GM12878 (cell line): ENCODE results near the gene TESMIN. TPM values are rescaled to one million over a fixed set of nuclear protein-coding genes. Genes with fewer than 3 reads are reported as not detected.

Experiments used
- ATAC-seq: fragments of 200-7000 bp; cut with Tn5 transposase; 3 replicates; pipeline ENCODE4 v1.9.1; 2020; ENCODE audit warnings: mild to moderate bottlenecking, moderate library complexity
- BruUV-seq: library from RNA; stranded (reverse); fragments of 400-500 nt; replicated peaks from 2 replicates; lab custom pipeline; 2021; lab: Mats Ljungman, UMichigan
- CTCF ChIA-PET: fragments of 300-600 bp; sonication (Branson Sonifier 250); formaldehyde crosslinking; extraction: SDS; loops from one replicate; lab custom pipeline; 2021; ENCODE audit warnings: inconsistent platforms; lab: Yijun Ruan, JAX
- POLR2A ChIA-PET: fragments of 350-600 bp; formaldehyde crosslinking; extraction: SDS; loops from one replicate; lab custom pipeline; 2021; ENCODE audit warnings: inconsistent platforms; lab: Charles Lee
- RAD21 ChIA-PET: fragments of 300-600 bp; sonication (Branson Sonifier 250); formaldehyde crosslinking; loops from one replicate; lab custom pipeline; 2023; ENCODE audit warnings: antibody characterized with exemption; ENCODE audit not compliant: unreplicated experiment; lab: Charles Lee
- SMC1A ChIA-PET: fragments of 300-600 bp; sonication (Branson Sonifier 250); formaldehyde crosslinking; loops from one replicate; lab custom pipeline; 2023; ENCODE audit not compliant: unreplicated experiment, uncharacterized antibody; lab: Charles Lee
- DNase-seq: peaks from one replicate; pipeline ENCODE4 v3.0.0-alpha.2; 2011; ENCODE audit warnings: low read depth, low spot score
- FAIRE-seq: peaks from 3 replicates; lab custom pipeline; 2011; peaks lifted over from hg19 to GRCh38; lab: Jason Lieb, UNC
- H2AFZ ChIP-seq: 2 replicates; pipeline ENCODE4 v1.6.0; 2011; ENCODE audit warnings: low read depth, low read length, control low read depth; ENCODE audit not compliant: control insufficient read depth
- H3K27ac ChIP-seq: 2 replicates; pipeline ENCODE4 v1.5.1; 2011; ENCODE audit warnings: control low read depth; ENCODE audit not compliant: control insufficient read depth, insufficient read depth
- H3K27me3 ChIP-seq, 2 experiments: replicated peaks in 1 of 2; 2 replicates each; pipeline versions ENCODE4 v1.6.0 to v1.6.1; 2011; ENCODE audit warnings: low read length in 1 of 2; ENCODE audit not compliant: control insufficient read depth in 2 of 2, insufficient read depth in 2 of 2
- H3K36me3 ChIP-seq, 2 experiments: 2 replicates each; pipeline ENCODE4 v1.5.1; 2011; ENCODE audit warnings: low read length in 1 of 2; ENCODE audit not compliant: control insufficient read depth in 2 of 2, insufficient read depth in 2 of 2
- H3K4me1 ChIP-seq: 2 replicates; pipeline ENCODE4 v1.6.1; 2011; ENCODE audit warnings: mild to moderate bottlenecking, low read length, moderate library complexity, mixed read lengths; ENCODE audit not compliant: control insufficient read depth, insufficient read depth
- H3K4me2 ChIP-seq: 2 replicates; pipeline ENCODE4 v1.6.0; 2011; ENCODE audit warnings: control low read depth; ENCODE audit not compliant: control insufficient read depth, insufficient read depth
- H3K4me3 ChIP-seq: fragments of 200-600 bp; sonication (generic); 2 replicates; pipeline ENCODE4 v1.5.1; 2016
- H3K79me2 ChIP-seq: 2 replicates; pipeline ENCODE4 v1.6.0; 2011; ENCODE audit warnings: low read length; ENCODE audit not compliant: control insufficient read depth, insufficient read depth
- H3K9ac ChIP-seq: 2 replicates; pipeline ENCODE4 v1.8.0; 2011; ENCODE audit warnings: low read length, control low read depth, mixed read lengths; ENCODE audit not compliant: control insufficient read depth, insufficient read depth
- H3K9me3 ChIP-seq: replicated peaks from 3 replicates; pipeline ENCODE4 v1.5.1; 2011; ENCODE audit warnings: mild to moderate bottlenecking, low read length; ENCODE audit not compliant: control insufficient read depth, insufficient read depth
- H4K20me1 ChIP-seq: 2 replicates; pipeline ENCODE4 v1.6.0; 2011; ENCODE audit not compliant: control insufficient read depth, insufficient read depth
- ATF7 ChIP-seq: fragments of 450-650 bp; IDR thresholded peaks from 2 replicates; pipeline ENCODE4 v1.6.1; 2016; ENCODE audit warnings: low read depth, mild to moderate bottlenecking
- DPF2 ChIP-seq: fragments of 450-650 bp; IDR thresholded peaks from 2 replicates; pipeline ENCODE4 v1.6.1; 2017; ENCODE audit warnings: mild to moderate bottlenecking
- LARP7 ChIP-seq: fragments of 450-650 bp; IDR thresholded peaks from 2 replicates; pipeline ENCODE4 v1.6.1; 2017; ENCODE audit warnings: mild to moderate bottlenecking
- REST ChIP-seq: IDR thresholded peaks from 2 replicates; pipeline ENCODE4 v1.6.1; 2012; ENCODE audit warnings: mild to moderate bottlenecking, low read depth, low read length
- ZNF24 ChIP-seq: fragments of 450-650 bp; IDR thresholded peaks from 2 replicates; pipeline ENCODE4 v1.6.1; 2017; ENCODE audit warnings: antibody characterized with exemption, mild to moderate bottlenecking
- ZNF274 ChIP-seq: IDR thresholded peaks from one replicate; pipeline ENCODE4 v1.8.0; 2011; ENCODE audit not compliant: insufficient read length, insufficient read depth
- WGBS: methylation state at CpG from one replicate; pipeline ENCODE4 v1.1.6; 2016; ENCODE audit warnings: low lambda C conversion rate; ENCODE audit not compliant: insufficient replicate concordance, insufficient coverage; ENCODE audit errors: missing lambda C conversion rate; 5-methylcytosine and 5-hydroxymethylcytosine counted together
- in situ Hi-C: fragments of 300-500 bp; cut with MboI; formaldehyde crosslinking; loops from 9 replicates; pipeline ENCODE4 v1.14.3; 2018; ENCODE audit warnings: mixed read lengths
- intact Hi-C: fragments of 100-400 bp; cut with micrococcal nuclease; formaldehyde crosslinking; loops from one replicate; pipeline ENCODE4 v1.14.2; 2022; ENCODE audit not compliant: unreplicated experiment
- polyA plus RNA-seq, 11 experiments: library from polyadenylated mRNA; depleted of rRNA in 4 of 11; unstranded in 6 of 11; stranded (reverse) in 5 of 11; fragments of >200 nt; fragmentation: Nextera tagmentation in 4 of 11; fragmentation: Illumina TruSeq in 1 of 11; extraction: Ambion mirVana in 4 of 11; extraction: Trizol in 1 of 11; gene quantifications; 1 replicate in 1 of 11; 2 replicates in 10 of 11; pipeline versions ENCODE4 v1.2.1 to v1.2.3, GENCODE V29; 2011 to 2016; ENCODE audit warnings: inconsistent platforms in 2 of 11, missing spikeins in 2 of 11, low read depth in 1 of 11
- total RNA-seq, 4 experiments: library from RNA; depleted of rRNA in 3 of 4; stranded (reverse); fragments of >200 nt in 3 of 4; fragmentation: Illumina TruSeq in 1 of 4; extraction: Trizol in 1 of 4; gene quantifications; 2 replicates each; pipeline versions ENCODE4 v1.2.1 to v1.2.3, GENCODE V29; 2013 to 2021
- TF ChIP-seq, protein P1 (sequence below), 3 experiments: IDR thresholded peaks in 2 of 3; conservative IDR thresholded peaks in 1 of 3; 2 replicates each; pipeline ENCODE4 v1.5.1; 2011; ENCODE audit warnings: low read depth in 3 of 3, low read length in 3 of 3, mild to moderate bottlenecking in 3 of 3, control low read depth in 2 of 3, moderate library complexity in 2 of 3, inconsistent platforms in 1 of 3, mixed read lengths in 1 of 3; ENCODE audit not compliant: control insufficient read depth in 2 of 3, insufficient read depth in 1 of 3; ENCODE audit errors: extremely low read depth in 1 of 3
- TF ChIP-seq, protein P2 (sequence below): fragments of 450-650 bp; IDR thresholded peaks from 2 replicates; pipeline ENCODE4 v1.6.1; 2017; ENCODE audit warnings: mild to moderate bottlenecking, low read depth, inconsistent platforms; ENCODE audit not compliant: poor library complexity, severe bottlenecking
- TF ChIP-seq, protein P3 (sequence below): fragments of 450-650 bp; conservative IDR thresholded peaks from 2 replicates; pipeline ENCODE4 v1.6.1; 2017; ENCODE audit warnings: mild to moderate bottlenecking, moderate library complexity
- TF ChIP-seq, protein P4 (sequence below): IDR thresholded peaks from 2 replicates; pipeline ENCODE4 v1.6.1; 2012; ENCODE audit warnings: low read depth, low read length, improper control_type of control experiment

TESMIN gene
- total and polyA plus RNA-seq, 10 of the 15 experiments (the other 5 are each of a cell fraction or from before 2014, with no cell fraction given): 0.31 to 3.4 (median 1.2) TPM; not detected in 1

DNA sequence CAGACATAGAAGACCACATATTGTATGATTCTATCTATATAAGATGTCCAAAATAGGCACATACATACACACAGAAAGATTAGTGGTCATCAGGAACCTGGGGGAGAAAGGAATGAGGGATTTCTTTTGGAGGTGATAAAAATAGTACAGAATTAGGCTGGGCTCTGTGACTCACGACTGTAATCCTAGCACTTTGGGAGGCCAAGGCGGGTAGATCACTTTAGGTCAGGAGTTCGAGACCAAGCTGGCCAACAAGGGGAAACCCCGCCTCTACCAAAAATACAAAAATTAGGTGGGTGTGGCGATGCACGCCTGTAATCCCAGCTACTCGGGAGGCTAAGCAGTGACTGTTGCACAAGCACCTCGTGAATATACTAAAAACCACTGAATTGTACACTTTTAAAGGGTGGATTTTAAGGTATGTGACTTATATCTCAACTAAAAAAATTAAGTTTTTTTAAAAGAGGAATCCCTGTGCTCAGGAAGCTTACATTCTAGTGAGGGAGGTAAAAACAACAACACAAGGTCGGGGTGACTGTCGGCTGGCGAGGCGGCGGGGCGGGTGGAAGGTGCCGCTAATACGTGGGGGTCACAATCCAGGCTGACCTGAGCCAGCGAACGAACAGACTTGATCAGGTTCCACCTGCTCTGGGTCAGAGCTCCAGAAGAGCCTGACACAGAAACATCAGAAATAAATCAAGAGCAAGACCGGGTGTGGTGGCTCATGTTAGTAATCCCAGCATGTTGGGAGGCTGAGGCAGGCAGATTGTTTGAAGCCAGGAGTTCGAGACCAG, 25.3 kb upstream of the TESMIN start:
- H3K36me3 ChIP-seq: peaks cover 2 to 3% of the 10 kb centered on the region in 2 experiments; a peak in 3 of 4 replicates
- H3K4me3 ChIP-seq: no peak overlapping the region
- no peak overlapping the region for H3K9ac ChIP-seq
- DNase-seq (no peak), ATAC-seq (no peak), FAIRE-seq (no peak)
- ChIA-PET CTCF (no interaction called here), POLR2A (interaction anchor here (0.6 kb wide), 1 partner anchor 358 kb away, joined by 6 read pairs; no protein-coding TSS in a partner anchor), SMC1A (no interaction called here), RAD21 (no interaction called here)
- H3K79me2 ChIP-seq: no peaks in the 10 kb centered on the region
- H4K20me1 ChIP-seq: no peaks in the 10 kb centered on the region
- 84% methylated on average over 20 of the region's 20 CpGs for whole genome bisulfite sequencing
- no peak overlapping the region for H2AFZ ChIP-seq
- no peaks in the 10 kb centered on the region for H3K9me3 ChIP-seq
- H3K27ac ChIP-seq: no peak overlapping the region
- intact Hi-C loops (no loop called here), in situ Hi-C loops (no loop called here)
- no peaks in the 10 kb centered on the region for H3K4me1 ChIP-seq
- no TSS peak for BruUV-seq
- no peak overlapping the region for H3K4me2 ChIP-seq
- no peaks in the 10 kb centered on the region for H3K27me3 ChIP-seq
- TF ChIP-seq ZNF274: no peak
- TF ChIP-seq, protein P1, sequence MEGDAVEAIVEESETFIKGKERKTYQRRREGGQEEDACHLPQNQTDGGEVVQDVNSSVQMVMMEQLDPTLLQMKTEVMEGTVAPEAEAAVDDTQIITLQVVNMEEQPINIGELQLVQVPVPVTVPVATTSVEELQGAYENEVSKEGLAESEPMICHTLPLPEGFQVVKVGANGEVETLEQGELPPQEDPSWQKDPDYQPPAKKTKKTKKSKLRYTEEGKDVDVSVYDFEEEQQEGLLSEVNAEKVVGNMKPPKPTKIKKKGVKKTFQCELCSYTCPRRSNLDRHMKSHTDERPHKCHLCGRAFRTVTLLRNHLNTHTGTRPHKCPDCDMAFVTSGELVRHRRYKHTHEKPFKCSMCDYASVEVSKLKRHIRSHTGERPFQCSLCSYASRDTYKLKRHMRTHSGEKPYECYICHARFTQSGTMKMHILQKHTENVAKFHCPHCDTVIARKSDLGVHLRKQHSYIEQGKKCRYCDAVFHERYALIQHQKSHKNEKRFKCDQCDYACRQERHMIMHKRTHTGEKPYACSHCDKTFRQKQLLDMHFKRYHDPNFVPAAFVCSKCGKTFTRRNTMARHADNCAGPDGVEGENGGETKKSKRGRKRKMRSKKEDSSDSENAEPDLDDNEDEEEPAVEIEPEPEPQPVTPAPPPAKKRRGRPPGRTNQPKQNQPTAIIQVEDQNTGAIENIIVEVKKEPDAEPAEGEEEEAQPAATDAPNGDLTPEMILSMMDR (IDR thresholded peaks at IDR 0.05 in 2 of 3, conservative IDR thresholded peaks at IDR 0.05 in 1 of 3; ENCODE audit: control insufficient read depth in 2 of 3, extremely low read depth in 1 of 3, insufficient read depth in 1 of 3, low read depth in 3 of 3, low read length in 3 of 3): no peak
- no peak for TF ChIP-seq REST
- TF ChIP-seq, protein P2, sequence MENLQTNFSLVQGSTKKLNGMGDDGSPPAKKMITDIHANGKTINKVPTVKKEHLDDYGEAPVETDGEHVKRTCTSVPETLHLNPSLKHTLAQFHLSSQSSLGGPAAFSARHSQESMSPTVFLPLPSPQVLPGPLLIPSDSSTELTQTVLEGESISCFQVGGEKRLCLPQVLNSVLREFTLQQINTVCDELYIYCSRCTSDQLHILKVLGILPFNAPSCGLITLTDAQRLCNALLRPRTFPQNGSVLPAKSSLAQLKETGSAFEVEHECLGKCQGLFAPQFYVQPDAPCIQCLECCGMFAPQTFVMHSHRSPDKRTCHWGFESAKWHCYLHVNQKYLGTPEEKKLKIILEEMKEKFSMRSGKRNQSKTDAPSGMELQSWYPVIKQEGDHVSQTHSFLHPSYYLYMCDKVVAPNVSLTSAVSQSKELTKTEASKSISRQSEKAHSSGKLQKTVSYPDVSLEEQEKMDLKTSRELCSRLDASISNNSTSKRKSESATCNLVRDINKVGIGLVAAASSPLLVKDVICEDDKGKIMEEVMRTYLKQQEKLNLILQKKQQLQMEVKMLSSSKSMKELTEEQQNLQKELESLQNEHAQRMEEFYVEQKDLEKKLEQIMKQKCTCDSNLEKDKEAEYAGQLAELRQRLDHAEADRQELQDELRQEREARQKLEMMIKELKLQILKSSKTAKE: no peak
- TF ChIP-seq, protein P3, sequence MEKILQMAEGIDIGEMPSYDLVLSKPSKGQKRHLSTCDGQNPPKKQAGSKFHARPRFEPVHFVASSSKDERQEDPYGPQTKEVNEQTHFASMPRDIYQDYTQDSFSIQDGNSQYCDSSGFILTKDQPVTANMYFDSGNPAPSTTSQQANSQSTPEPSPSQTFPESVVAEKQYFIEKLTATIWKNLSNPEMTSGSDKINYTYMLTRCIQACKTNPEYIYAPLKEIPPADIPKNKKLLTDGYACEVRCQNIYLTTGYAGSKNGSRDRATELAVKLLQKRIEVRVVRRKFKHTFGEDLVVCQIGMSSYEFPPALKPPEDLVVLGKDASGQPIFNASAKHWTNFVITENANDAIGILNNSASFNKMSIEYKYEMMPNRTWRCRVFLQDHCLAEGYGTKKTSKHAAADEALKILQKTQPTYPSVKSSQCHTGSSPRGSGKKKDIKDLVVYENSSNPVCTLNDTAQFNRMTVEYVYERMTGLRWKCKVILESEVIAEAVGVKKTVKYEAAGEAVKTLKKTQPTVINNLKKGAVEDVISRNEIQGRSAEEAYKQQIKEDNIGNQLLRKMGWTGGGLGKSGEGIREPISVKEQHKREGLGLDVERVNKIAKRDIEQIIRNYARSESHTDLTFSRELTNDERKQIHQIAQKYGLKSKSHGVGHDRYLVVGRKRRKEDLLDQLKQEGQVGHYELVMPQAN: no peak
- no peak for TF ChIP-seq DPF2
- no peak for TF ChIP-seq LARP7
- TF ChIP-seq, protein P4, sequence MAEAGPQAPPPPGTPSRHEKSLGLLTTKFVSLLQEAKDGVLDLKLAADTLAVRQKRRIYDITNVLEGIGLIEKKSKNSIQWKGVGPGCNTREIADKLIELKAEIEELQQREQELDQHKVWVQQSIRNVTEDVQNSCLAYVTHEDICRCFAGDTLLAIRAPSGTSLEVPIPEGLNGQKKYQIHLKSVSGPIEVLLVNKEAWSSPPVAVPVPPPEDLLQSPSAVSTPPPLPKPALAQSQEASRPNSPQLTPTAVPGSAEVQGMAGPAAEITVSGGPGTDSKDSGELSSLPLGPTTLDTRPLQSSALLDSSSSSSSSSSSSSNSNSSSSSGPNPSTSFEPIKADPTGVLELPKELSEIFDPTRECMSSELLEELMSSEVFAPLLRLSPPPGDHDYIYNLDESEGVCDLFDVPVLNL: no peak
- TF ChIP-seq ZNF24: no peak
- no peak for TF ChIP-seq ATF7
